HL-60 (cell line): ENCODE measurements around the gene DNAJC12.
A peak's percentile ranks its signal among the peaks of the same experiment; 100 is the strongest.

ENCODE experiments used
- DNase-seq, 2 experiments: peaks; one replicate each; pipeline ENCODE4 v3.0.0-alpha.2; 2010 to 2020; ENCODE audit warnings: low read depth in 1 of 2, low spot score in 1 of 2
- H3K27ac ChIP-seq: fragments of 250-450 bp; sonication (Bioruptor Pico); replicated peaks from 2 replicates; pipeline ENCODE4 v1.5.1; 2020; ENCODE audit warnings: mild to moderate bottlenecking, moderate library complexity
- H3K27me3 ChIP-seq: fragments of 250-450 bp; sonication (Bioruptor Pico); 2 replicates; pipeline ENCODE4 v1.5.1; 2021; ENCODE audit warnings: mild to moderate bottlenecking, moderate library complexity; ENCODE audit not compliant: insufficient read depth, poor library complexity, severe bottlenecking
- H3K4me3 ChIP-seq: replicated peaks from 2 replicates; pipeline ENCODE4 v1.5.1; 2011; ENCODE audit warnings: mild to moderate bottlenecking, control low read depth, low read length; ENCODE audit not compliant: insufficient read depth
- CTCF ChIP-seq: IDR thresholded peaks from one replicate; pipeline ENCODE4 v1.5.1; 2011; ENCODE audit warnings: low read length, control low read depth, inconsistent platforms; ENCODE audit not compliant: insufficient read depth
- GABPA ChIP-seq: IDR thresholded peaks from 2 replicates; pipeline ENCODE4 v1.6.1; 2012; ENCODE audit warnings: low read depth
- POLR2AphosphoS5 ChIP-seq: IDR thresholded peaks from 2 replicates; pipeline ENCODE4 v1.6.1; 2012; ENCODE audit warnings: low read depth
- REST ChIP-seq: IDR thresholded peaks from 2 replicates; pipeline ENCODE4 v1.6.1; 2012; ENCODE audit warnings: low read depth; ENCODE audit not compliant: insufficient replicate concordance
- SPI1 ChIP-seq: IDR thresholded peaks from 2 replicates; pipeline ENCODE4 v1.6.1; 2012; ENCODE audit warnings: low read depth, mild to moderate bottlenecking, borderline replicate concordance

Gene DNAJC12

GRCh38 chr10:67792653-67793052 is 45.3 kb downstream of the DNAJC12 start:
- H3K27ac ChIP-seq: no peak overlapping the region
- H3K27me3 ChIP-seq: no peaks in the 10 kb centered on the region
- no peak for DNase-seq
- TF ChIP-seq GABPA (no peak), SPI1 (no peak), CTCF (no peak), REST (no peak), POLR2AphosphoS5 (no peak)
- H3K4me3 ChIP-seq: no peak overlapping the region

- DNase-seq: peak; percentile 14 to 30
- TF ChIP-seq POLR2AphosphoS5: no peak
- no peak for TF ChIP-seq REST
- TF ChIP-seq GABPA: no peak
- no peak for TF ChIP-seq CTCF
- TF ChIP-seq SPI1: no peak
- H3K27ac ChIP-seq: no peak overlapping the region
Measured at GRCh38 chr10:67790534-67791408, 47.2 kb downstream of the DNAJC12 start.

GRCh38 chr10:67789769-67790168 is 48.2 kb downstream of the DNAJC12 start:
- no peak for DNase-seq
- Histone ChIP-seq H3K4me3 (no peak overlapping the region), H3K27me3 (no peaks in the 10 kb centered on the region), H3K27ac (no peak overlapping the region)
- TF ChIP-seq POLR2AphosphoS5: no peak
- TF ChIP-seq GABPA: no peak
- TF ChIP-seq REST: no peak
- no peak for TF ChIP-seq SPI1
- TF ChIP-seq CTCF: no peak

More at GRCh38 chr10:67790534-67791408, 47.2 kb downstream of the DNAJC12 start:
- no peak overlapping the region for H3K4me3 ChIP-seq
- H3K27me3 ChIP-seq: no peaks in the 10 kb centered on the region
